Endodermal cell (in vitro differentiated cells): Measurements from ENCODE around the gene RAD54L2. TPM values are rescaled to one million over a fixed set of nuclear protein-coding genes. Genes with fewer than 3 reads are reported as not detected.
"Not testable (repeated sequence)": the region's sequence is repeated elsewhere in the genome, so short reads cannot be mapped to it uniquely, and the experiment has no call there.

Source experiments
- DNase-seq: peaks from one replicate; pipeline ENCODE4 v3.0.0-alpha.2; 2017
- H3K27ac ChIP-seq: 2 replicates; pipeline ENCODE4 v1.5.1; 2013; ENCODE audit warnings: mild to moderate bottlenecking, low read depth, low read length, moderate library complexity
- H3K27me3 ChIP-seq: 2 replicates; pipeline ENCODE4 v1.6.1; 2013; ENCODE audit warnings: mild to moderate bottlenecking, low read length, moderate library complexity; ENCODE audit not compliant: insufficient read depth, control insufficient read depth, poor library complexity, severe bottlenecking
- H3K36me3 ChIP-seq: 2 replicates; pipeline ENCODE4 v1.7.0; 2013; ENCODE audit warnings: mild to moderate bottlenecking, low read length, moderate library complexity; ENCODE audit not compliant: control insufficient read depth, insufficient read depth
- H3K4me1 ChIP-seq: one replicate; pipeline ENCODE4 v1.7.0; 2013; ENCODE audit warnings: low read length; ENCODE audit not compliant: control insufficient read depth, insufficient read depth
- H3K4me3 ChIP-seq: 2 replicates; pipeline ENCODE4 v1.5.1; 2013; ENCODE audit warnings: mild to moderate bottlenecking, low read length, moderate library complexity
- H3K9ac ChIP-seq: 2 replicates; pipeline ENCODE4 v1.6.1; 2013; ENCODE audit warnings: mild to moderate bottlenecking, low read length, moderate library complexity; ENCODE audit not compliant: poor library complexity, severe bottlenecking; ENCODE audit errors: extremely low read depth
- H3K9me3 ChIP-seq: 2 replicates; pipeline ENCODE4 v1.6.1; 2013; ENCODE audit warnings: mild to moderate bottlenecking, low read length, moderate library complexity; ENCODE audit not compliant: control insufficient read depth
- H3K27ac Mint-ChIP-seq: 2 replicates; pipeline ENCODE4 v1.8.0; 2020; ENCODE audit warnings: mixed read lengths
- H3K27me3 Mint-ChIP-seq: 2 replicates; pipeline ENCODE4 v1.8.0; 2021; ENCODE audit warnings: mild to moderate bottlenecking, mixed read lengths; ENCODE audit not compliant: insufficient read depth
- H3K36me3 Mint-ChIP-seq: 2 replicates; pipeline ENCODE4 v1.8.0; 2020; ENCODE audit warnings: low read depth, mixed read lengths
- H3K4me1 Mint-ChIP-seq: 2 replicates; pipeline ENCODE4 v1.8.0; 2020; ENCODE audit warnings: mixed read lengths
- H3K4me3 Mint-ChIP-seq: 2 replicates; pipeline ENCODE4 v1.8.0; 2020; ENCODE audit warnings: mild to moderate bottlenecking, moderate library complexity, mixed read lengths
- H3K9me3 Mint-ChIP-seq: 2 replicates; pipeline ENCODE4 v1.8.0; 2020; ENCODE audit warnings: mild to moderate bottlenecking, mixed read lengths
- WGBS, 2 experiments: methylation state at CpG; one replicate each; pipeline versions ENCODE4 v1.1.5 to v1.1.7; 2013; ENCODE audit warnings: missing lambda C conversion rate in 2 of 2, mixed read lengths in 1 of 2; ENCODE audit not compliant: insufficient coverage in 1 of 2, insufficient read length in 1 of 2; 5-methylcytosine and 5-hydroxymethylcytosine counted together
- total RNA-seq, 2 donors: library from RNA; stranded (reverse); fragmentation: NEBNext Ultra II Directional in 1 of 2; extraction: Animal tissue kit (Norgen Biotek cat#: 25700) in 1 of 2; gene quantifications; 2 replicates in 1 of 2; 3 replicates in 1 of 2; pipeline ENCODE4 v1.2.1, GENCODE V29; 2021
- TF ChIP-seq, protein P1 (sequence below): fragments of 200-600 bp; sonication (generic); conservative IDR thresholded peaks from 2 replicates; pipeline ENCODE4 v1.5.0; 2021; ENCODE audit warnings: antibody characterized with exemption, mild to moderate bottlenecking

Gene RAD54L2
- total RNA-seq, 2 donors from 2014 or later, result 54.1 to 56.4 TPM

DNA sequence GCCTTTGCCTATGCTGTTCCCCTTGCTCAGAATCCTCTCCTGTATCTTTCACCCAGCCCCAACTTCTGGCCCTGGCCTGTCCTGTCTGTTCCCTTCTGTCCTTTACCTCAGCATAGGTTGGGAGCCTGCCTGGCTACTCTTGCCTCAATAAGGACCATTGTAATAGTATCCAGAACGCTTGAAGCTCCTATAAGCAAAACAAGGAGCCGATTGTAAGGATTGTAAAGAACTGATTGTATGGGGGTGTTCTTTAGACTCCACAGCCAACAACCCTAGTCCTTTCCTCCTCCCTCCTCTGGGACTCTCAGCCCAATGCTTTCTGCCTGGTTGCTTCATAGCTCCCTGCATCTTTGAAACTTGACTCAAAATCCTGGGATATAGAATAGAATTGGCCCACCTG, 18.7 kb upstream of the RAD54L2 start:
- Mint-ChIP-seq H3K4me1 (no peaks in the 10 kb centered on the region), H3K4me3 (no peak overlapping the region), H3K27ac (no peak overlapping the region), H3K9me3 (no peaks in the 10 kb centered on the region), H3K36me3 (no peaks in the 10 kb centered on the region), H3K27me3 (no peaks in the 10 kb centered on the region)
- no peaks in the 10 kb centered on the region for H3K4me1 ChIP-seq
- no peaks in the 10 kb centered on the region for H3K27me3 ChIP-seq
- TF ChIP-seq, protein P1, sequence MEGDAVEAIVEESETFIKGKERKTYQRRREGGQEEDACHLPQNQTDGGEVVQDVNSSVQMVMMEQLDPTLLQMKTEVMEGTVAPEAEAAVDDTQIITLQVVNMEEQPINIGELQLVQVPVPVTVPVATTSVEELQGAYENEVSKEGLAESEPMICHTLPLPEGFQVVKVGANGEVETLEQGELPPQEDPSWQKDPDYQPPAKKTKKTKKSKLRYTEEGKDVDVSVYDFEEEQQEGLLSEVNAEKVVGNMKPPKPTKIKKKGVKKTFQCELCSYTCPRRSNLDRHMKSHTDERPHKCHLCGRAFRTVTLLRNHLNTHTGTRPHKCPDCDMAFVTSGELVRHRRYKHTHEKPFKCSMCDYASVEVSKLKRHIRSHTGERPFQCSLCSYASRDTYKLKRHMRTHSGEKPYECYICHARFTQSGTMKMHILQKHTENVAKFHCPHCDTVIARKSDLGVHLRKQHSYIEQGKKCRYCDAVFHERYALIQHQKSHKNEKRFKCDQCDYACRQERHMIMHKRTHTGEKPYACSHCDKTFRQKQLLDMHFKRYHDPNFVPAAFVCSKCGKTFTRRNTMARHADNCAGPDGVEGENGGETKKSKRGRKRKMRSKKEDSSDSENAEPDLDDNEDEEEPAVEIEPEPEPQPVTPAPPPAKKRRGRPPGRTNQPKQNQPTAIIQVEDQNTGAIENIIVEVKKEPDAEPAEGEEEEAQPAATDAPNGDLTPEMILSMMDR, result no peak
- H3K9me3 ChIP-seq, result no peaks in the 10 kb centered on the region
- DNase-seq, result no peak
- no peak overlapping the region for H3K9ac ChIP-seq
- H3K4me3 ChIP-seq, result no peak overlapping the region
- 88% methylated on average over 1 of the region's 2 CpGs; no CpG with 5 or more reads in 1 of the 2 experiments for WGBS, 2 experiments
- H3K36me3 ChIP-seq, result no peaks in the 10 kb centered on the region
- no peak overlapping the region for H3K27ac ChIP-seq

DNA sequence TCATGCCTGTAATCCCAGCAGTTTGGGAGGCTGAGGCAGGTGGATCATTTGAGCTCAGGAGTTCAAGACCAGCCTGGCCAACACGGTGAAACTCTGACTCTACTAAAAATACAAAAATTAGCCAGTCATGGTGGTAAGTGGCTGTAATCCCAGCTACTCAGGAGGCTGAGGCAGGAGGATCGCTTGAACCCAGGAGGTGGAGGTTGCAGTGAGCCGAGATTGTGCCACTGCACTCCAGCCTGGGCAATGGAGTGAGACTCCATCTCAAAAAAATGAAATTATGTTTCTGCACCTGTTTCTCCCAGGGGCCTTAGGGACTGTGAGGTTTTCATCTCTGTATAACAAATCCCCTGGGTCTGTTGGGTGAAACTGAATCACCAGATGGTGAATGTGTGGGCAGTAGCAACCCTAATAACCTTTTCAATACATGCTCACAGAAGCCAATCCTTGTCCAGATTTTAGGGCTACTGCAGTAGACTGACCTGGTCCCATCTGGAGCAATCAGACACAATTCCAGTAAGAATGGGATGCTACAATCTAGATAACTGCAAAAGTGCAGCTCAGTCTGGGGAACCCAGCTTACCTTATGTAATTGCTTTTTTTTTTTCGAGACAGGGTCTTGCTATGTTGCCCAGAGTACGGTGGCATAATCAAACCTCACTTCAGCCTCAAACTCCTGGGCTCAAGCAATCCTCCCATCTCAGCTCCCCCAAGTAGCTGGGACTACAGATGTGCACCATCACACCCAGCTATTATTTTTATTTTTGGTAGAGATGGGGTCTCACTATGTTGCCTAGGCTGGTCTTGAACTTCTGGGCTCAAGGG, 17.4 kb upstream of the RAD54L2 start:
- not testable (repeated sequence) for H3K4me1 ChIP-seq, H3K9me3 Mint-ChIP-seq, H3K4me3 Mint-ChIP-seq, H3K4me1 Mint-ChIP-seq, DNase-seq, H3K27ac ChIP-seq, H3K4me3 ChIP-seq, H3K36me3 ChIP-seq, H3K36me3 Mint-ChIP-seq, H3K27me3 Mint-ChIP-seq, H3K27ac Mint-ChIP-seq, H3K9ac ChIP-seq, H3K27me3 ChIP-seq, H3K9me3 ChIP-seq
- 88 to 92% methylated on average over 5 of the region's 5 CpGs for WGBS, 2 experiments

DNA sequence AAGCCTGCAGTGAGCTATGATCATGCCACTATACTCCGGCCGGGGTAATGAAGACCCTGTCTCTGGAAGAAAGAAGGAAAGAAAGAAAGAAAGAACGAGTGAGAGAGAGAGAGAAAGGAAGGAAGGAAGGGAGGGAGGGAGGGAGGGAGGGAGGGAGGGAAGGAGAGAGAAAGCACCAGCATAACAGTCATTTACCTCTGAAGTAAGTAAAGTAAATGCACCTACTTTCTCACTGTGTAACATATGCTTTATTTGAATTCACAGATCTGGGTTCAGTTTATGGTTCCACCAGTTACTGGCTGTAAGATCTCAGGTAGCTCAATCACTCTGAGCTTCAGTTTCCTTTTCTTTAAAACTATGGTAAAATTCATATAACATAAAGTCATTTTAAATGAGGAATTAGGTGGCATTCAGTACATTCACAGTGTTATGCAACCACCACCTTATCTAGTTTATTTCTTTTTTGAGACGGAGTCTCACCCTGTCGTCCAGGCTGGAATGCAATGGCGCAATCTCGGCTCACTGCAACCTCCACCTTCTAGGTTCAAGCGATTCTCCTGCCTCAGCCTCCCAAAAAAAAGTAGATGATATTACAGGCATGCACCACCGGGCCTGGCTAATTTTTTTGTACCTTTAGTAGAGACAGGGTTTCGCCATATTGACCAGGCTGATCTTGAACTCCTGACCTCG, 16.1 kb upstream of the RAD54L2 start:
- H3K4me3 Mint-ChIP-seq, result no peak overlapping the region
- no peak for DNase-seq
- peaks cover 6% of the 10 kb centered on the region for H3K27me3 Mint-ChIP-seq
- no peaks in the 10 kb centered on the region for H3K4me1 Mint-ChIP-seq
- no peak overlapping the region for H3K9ac ChIP-seq
- H3K9me3 ChIP-seq, result no peaks in the 10 kb centered on the region
- H3K27ac ChIP-seq, result no peak overlapping the region
- 87 to 96% methylated on average over 6 to 11 of the region's 11 CpGs for WGBS, 2 experiments
- no peaks in the 10 kb centered on the region for H3K36me3 ChIP-seq
- no peaks in the 10 kb centered on the region for H3K9me3 Mint-ChIP-seq
- H3K27me3 ChIP-seq, result peaks cover 6% of the 10 kb centered on the region
- no peaks in the 10 kb centered on the region for H3K4me1 ChIP-seq
- no peak overlapping the region for H3K27ac Mint-ChIP-seq
- TF ChIP-seq, protein P1, result no peak
- no peaks in the 10 kb centered on the region for H3K36me3 Mint-ChIP-seq
- no peak overlapping the region for H3K4me3 ChIP-seq

DNA sequence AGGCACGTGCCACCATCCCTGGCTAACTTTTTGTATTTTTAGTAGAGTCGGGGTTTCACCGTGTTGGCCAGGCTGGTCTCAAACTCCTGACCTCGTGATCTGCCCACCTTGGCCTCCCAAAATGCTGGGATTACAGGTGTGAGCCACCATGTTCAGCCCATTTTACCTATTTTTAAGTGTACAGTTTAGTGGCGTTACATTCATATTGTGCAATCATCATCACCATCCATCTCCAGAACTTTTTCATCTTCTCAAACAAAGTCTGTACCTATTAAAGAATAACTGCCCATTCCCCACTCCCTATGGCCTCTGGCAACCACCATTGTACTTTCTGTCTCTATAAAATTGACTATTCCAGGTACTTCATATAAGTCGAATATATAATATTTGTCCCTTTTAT, 13.6 kb upstream of the RAD54L2 start:
- H3K4me1 ChIP-seq, H3K36me3 ChIP-seq, H3K4me1 Mint-ChIP-seq, H3K9me3 Mint-ChIP-seq, H3K27ac Mint-ChIP-seq, H3K27ac ChIP-seq, H3K9ac ChIP-seq, H3K36me3 Mint-ChIP-seq, H3K27me3 Mint-ChIP-seq, DNase-seq, H3K4me3 Mint-ChIP-seq, H3K4me3 ChIP-seq, H3K27me3 ChIP-seq, H3K9me3 ChIP-seq: not testable (repeated sequence)
- WGBS, 2 experiments, result 88 to 91% methylated on average over 3 to 6 of the region's 6 CpGs
